NCI-H510A (cell line): ENCODE results near the gene TXNDC2.

Experiments
- DNase-seq: peaks from one replicate; lab custom pipeline; 2025; lab: John Stamatoyannopoulos, UW

The TXNDC2 gene

GRCh38 chr18:9913526-9914333, 28.0 kb downstream of the TXNDC2 start, which contains the start of gene VAPA:
Gene VAPA, plus strand, starts transcription at chr18:9914016. Its CDS starts 241 bp downstream, at chr18:9914257.
- peak; percentile 92 for DNase-seq

DNA sequence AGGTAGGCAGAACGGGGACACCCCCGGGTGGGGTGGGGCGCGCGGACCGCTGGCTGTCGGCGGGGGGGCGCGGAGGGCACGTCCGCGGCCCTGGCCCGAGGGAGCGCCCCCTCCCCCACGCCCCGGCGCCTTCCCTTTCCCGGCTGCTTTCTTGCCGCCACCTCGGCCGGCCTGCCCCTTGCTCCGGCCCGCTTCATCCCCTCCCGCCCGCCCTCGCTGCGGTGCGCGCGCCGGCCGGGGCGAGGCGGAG, 28.5 kb downstream of the TXNDC2 start:
- peak; percentile 9 for DNase-seq

DNA sequence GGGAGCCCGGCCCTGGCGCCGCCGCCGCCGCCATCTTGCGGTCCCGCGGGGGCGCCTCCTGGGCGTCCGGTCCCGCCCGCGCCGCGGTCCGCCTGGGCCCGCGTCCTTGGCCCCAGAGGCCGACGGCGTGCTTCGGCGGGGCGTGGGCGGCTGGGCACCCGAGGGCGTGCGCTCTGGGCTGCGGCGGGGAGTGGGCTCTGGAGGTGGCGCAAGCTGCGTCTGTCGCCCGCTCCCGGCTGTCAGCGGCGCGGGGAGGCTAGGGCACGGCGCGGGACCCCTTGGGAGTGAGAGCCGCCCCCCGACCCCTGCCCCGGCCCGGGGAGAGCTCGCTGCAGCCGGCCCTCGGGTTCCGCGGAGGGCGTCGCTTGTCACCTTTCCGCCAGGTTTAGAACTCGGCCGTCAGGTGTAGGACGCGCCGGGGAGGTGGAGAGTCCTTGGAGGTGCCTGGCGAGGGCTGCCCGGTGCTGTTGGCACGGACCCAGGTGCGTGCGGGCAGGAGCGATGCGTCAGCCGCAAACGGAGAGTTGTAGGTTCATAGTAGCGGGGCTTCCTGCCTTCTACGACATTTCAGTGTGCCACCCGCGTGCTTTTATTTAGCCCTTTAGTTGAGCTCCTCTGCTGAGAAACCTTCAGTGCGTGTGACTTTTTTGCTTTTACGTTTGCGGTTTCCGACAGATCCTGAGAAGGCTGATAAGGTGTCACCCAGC, 29.0 kb downstream of the TXNDC2 start:
- peak; percentile 13 for DNase-seq

- DNase-seq: no peak
Measured at GRCh38 chr18:9915291-9916076, 29.7 kb downstream of the TXNDC2 start.

DNA sequence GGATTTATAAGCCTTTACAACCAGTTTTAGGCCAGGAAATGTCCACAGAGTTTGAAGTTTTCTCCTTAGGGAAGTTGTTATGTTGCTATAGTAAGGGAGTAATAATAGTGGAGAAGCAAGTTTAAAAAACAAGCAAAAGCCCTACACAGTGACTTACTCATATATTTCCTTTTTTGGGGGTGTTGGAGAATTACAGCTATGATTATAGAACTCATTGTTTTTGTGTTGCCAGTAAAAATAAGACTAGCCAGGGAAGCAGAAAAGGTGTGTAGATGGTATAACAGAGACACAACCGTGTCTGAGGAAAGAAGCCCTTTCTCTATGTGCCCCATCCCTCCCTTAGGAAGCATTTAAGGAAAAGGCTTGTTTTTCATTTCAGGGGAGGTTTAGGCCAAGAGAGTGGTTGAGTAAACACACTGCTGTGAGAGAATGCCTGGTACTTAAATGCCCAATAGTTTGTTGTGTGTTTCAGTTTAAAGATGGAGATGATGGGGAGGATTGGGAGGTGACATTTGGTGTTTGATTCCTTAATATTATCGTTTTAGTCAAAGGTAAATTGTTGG, 30.4 kb downstream of the TXNDC2 start:
- DNase-seq: no peak

- no peak for DNase-seq
Measured at GRCh38 chr18:9916808-9917207, 31.0 kb downstream of the TXNDC2 start.

GRCh38 chr18:9918016-9918680, 32.4 kb downstream of the TXNDC2 start:
- no peak for DNase-seq

DNA sequence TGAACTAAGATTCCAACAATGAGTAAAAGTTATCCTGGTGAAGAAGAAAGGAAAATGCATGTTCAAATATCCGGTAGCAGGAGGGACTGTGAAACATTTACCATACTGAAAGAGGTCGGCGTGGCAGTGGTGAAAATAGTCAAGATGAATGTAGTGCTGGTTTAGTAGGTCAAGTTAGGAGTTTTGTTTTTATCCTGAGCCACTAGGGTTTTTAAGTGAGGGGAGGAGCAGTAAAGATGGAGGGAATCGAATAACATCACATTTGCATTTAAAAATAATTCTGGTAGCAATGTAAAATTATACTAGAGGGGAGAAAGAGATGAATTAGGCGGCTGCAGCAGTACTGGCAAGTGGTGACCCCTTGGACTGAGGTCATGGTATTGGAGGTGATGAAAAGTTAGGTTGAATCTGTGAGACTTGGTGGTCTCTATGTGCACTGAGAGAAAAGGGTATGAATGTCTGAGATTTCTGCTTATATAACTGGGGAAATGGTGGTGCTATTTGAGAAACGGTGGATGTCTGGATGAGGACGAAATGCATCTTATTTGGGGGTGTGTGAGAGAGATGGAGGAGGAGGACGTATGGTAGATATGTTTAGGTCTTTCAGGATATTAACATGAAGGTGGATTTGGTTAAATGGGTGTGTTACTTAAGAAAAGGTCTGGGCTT, 33.9 kb downstream of the TXNDC2 start:
- no peak for DNase-seq

DNA sequence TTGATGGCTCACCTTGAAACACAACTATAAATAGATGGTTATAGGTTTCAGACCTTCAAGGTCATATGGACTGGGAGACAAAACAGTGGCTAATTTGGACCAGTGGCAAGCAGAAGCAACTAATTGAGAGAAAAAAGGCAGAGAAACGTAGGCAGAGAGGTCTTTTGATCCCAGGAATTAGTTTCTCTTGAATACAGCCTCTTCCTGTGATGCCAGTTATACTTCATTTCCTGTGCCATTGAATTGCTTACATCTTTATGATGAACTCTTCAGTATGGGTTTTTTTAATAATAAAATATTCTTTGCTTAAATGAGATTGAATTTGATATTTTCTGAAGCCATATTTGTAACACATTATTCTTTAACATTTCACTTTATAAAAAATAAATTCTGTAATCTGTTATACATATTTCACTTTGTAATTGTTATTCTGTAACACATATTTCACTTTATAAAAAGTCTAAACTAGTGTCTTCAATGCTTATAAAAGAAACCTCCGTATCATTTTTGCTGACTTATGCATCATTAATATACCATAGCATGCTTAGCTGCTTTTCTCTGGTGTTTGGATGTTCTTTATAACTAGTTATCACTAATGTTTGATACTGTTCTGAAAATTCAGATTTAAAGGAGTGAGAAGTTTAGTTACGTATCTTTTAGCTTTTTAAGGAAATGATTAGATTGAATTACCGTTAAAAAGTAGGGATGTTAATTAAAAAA, 37.0 kb downstream of the TXNDC2 start:
- no peak for DNase-seq

DNA sequence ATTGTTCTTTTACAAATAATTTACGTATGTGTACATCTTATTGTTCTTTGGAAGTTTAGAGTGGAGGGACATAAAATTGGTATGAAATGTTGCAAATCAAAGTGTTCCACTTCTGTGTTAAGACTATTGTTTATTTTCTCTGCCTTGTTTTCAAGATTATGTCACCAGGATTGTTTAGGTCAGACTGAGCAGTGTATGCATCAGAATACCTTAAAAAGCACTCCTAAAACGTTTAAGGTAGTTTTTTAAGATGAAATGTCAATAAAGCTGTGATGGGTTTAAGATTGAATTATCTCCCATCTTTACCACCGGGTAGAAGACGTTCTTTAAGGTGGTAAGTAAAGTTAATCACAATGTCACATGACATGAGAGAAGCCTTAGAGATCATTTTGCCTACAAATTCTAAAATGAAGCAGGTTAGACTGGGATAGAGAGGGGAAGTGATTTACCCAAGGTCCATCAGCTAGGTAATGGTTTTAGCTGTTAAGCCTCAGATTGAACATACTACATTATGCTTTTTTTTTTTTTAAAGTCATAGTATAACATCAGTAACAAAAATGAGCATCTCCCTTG, 38.7 kb downstream of the TXNDC2 start:
- no peak for DNase-seq

DNA sequence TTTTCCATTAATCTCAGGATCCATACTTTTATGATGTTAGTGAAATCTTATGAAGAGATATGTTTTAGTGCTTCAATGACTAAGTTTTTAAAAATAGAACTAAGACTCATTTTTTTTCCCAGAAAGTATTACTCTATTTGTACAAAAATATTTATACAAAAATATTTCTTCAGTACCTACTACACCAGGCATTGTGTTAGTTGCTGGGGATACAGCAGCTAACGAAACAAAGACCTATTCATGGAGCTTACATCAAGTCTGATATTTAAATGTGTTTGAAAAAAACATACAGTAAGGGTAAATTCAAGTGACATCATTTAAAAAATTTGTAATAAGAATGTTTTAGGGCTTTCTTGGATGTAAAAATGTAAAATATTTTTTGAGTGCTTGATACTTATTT, 39.6 kb downstream of the TXNDC2 start:
- no peak for DNase-seq

GRCh38 chr18:9925795-9926194, 40.0 kb downstream of the TXNDC2 start:
- no peak for DNase-seq

GRCh38 chr18:9926223-9926894, 40.6 kb downstream of the TXNDC2 start:
- no peak for DNase-seq

DNA sequence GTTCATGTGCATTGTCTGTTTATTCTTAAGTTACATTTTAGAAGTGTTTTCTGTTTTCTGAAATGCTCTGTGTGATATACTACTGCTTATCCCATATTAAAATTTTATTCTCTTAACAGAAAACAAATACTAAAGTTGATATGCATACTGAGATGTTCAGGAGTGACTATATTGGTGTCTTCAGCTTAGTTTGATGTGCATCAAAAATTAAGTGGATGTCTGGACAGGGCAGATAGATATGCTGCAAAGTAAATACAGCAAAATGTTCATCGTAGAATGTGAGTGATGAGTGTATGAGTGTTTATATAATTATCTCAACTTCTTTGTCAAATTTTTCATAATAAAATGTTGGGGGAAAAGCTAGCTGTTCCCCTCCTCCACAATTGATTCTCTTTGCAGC, 41.2 kb downstream of the TXNDC2 start:
- no peak for DNase-seq

DNA sequence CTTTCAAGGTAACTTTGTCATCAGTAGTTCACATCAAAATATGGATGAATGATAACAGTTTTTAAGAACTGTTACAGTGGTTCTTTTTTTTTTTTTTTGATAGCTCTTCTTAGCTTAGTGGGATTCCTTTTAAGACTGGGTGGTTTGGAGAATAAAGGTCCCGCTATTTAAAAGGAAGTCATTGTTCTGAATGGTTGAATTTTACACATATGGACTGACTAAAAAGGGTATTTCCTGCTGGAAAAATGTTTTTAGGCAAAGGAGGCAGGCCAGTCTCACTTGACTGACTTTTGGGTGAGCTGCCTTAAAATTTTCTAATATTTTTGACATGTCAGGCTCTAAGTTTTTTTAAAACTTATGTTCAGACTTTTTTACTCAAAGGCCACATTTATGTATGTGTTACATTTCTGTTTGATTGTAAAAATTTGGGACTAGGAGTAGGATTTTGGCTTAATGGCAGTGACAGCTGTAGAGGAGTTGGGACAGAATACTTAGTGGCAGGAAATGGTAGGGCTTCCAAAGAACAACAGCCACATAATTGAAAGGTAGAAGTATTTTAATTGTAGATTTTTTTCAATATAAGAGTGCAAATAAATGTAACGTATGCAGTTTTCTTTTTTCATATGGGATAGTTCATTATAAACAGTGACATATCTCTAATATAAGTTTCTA, 41.8 kb downstream of the TXNDC2 start:
- no peak for DNase-seq

GRCh38 chr18:9928646-9929259, 43.0 kb downstream of the TXNDC2 start:
- DNase-seq: no peak

DNA sequence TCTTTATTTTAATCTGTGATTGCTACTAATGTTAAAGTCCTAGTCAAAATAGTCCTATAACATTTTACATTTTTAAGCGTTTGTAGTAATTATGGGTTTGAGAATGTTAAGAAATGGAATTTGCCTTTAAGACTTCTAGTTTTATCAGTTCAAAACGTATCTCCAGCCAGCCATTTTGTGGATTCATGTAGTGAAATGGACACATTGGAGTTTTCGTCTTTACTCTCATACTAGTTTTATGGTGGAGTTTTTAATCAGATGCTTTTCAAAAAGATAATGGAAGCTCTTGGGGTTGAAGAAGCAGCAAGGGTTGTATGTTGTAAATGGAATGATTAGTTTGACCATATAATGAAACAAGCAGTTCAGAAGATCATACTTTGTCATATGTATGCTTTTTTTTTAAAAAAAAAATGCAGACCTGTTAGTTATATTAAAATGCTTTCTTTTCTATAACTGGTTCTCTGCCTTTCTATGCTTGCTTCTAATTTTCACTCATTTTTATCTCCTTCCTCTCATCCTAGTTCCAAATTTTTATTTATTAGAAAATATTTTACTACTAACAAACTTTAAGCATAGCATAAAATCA, 44.6 kb downstream of the TXNDC2 start:
- DNase-seq: no peak

DNA sequence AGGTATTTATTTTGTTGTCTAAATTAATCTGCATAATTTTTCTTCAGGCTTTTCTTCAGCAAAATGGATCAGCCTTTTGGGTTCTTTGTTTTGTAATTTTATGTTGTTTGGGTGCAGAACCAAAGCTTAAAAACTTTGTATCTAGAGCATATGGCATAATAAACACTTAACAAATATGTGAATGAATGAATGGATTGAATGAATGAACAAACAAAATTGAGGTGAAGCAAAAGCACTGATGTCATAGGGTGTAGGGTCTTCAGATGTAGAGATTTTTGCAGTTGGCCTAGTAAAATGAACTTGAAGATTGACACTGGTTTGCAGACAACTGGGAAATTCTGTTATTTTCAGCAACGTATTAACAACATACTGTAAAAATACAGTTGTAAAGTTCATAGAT, 45.4 kb downstream of the TXNDC2 start:
- DNase-seq: no peak

DNA sequence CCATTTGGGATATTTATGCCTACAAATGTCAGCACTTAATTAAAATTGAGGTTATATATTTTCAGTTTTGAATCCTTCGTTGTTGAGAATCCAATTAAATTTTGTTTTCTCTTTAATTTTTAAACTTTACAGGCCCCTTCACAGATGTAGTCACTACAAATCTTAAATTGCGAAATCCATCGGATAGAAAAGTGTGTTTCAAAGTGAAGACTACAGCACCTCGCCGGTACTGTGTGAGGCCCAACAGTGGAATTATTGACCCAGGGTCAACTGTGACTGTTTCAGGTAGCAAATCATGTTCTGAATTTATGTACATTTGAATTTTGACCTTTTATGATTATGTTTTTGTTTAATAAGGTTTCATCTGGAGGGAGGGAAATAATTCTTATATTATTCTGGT, 45.9 kb downstream of the TXNDC2 start:
- no peak for DNase-seq
